GM18909 (cell line): ENCODE results near the gene HSDL2.
"Not testable (repeated sequence)": the region's sequence is repeated elsewhere in the genome, so short reads cannot be mapped to it uniquely, and the experiment has no call there.

Experiments
- ATAC-seq: cut with Tn5 transposase; IDR thresholded peaks from one replicate; pipeline ENCODE4 v1.9.1; 2021; ENCODE audit warnings: mild to moderate bottlenecking; ENCODE audit not compliant: unreplicated experiment, poor library complexity

HSDL2 gene

DNA sequence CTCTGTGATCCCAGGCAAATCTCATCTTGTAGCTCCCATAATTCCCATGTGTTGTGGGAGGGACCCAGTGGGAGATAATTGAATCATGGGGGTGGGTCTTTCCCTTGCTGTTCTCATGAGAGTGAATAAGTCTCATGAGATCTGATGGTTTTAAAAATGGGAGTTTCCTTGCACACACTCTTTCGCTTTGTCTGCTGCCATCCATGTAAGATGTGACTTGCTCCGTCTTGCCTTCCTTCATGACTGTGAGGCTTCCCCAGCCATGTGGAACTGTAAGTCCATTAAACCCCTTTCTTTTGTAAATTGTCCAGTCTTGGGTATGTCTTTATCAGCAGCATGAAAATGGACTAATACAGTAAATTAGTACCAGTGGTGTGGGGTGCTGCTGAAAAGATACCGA lies 14.7 kb upstream of the HSDL2 start:
- ATAC-seq, result not testable (repeated sequence)

DNA sequence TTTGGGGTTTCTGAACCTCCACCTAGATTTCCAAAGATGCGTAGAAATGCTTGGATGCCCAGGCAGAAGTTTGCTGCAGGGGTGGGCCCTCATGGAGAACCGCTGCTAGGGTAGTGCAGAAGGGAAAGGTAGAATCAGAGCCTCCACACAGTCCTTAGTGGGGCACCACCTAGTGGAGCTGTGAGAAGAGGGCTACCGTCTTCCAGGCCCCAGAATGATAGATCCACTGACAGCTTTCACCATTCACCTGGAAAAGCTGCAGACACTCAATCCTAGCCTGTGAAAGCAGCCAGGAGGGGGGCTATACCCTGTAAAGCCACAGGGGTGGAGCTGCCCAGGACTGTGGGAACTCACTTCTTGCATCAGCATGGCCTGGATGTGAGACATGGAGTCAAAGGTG lies 13.3 kb upstream of the HSDL2 start:
- ATAC-seq, result no peak

DNA sequence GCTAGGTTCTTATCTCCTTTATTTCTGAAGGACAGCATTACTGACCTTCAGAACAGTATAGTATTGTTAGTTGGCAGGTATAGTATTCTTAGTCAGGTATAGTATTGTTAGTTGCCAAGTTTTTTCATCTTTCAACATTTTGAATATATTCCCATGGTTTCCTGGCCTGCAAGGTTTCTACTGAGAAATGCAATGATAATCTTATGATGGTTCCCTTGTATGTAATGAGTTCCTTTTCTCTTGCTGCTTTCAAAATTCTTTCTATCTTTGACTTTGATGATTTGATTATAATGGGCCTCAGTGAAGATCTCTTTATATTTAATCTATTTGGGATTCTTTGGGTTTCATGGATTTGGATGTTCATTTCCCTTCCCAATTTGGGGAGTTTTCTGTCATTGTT lies 12.4 kb upstream of the HSDL2 start:
- no peak for ATAC-seq

DNA sequence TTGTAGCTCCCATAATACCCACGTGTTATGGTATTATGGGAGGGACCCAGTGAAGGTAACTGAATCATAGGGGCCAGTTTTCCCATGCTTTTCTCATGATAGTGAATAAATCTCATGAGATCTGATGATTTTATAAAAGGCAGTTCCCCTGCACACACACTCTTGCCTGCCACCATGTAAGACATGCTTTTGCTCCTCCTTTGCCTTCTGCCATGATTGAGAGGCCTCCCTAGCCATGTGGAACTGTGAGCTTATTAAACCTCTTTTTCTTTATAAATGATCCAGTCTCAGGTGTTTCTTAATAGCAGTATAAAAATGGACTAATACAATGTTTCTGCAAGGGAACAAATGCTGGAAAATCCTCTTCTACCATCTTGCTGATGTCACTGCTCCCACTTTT lies 10.1 kb upstream of the HSDL2 start:
- ATAC-seq, result no peak

DNA sequence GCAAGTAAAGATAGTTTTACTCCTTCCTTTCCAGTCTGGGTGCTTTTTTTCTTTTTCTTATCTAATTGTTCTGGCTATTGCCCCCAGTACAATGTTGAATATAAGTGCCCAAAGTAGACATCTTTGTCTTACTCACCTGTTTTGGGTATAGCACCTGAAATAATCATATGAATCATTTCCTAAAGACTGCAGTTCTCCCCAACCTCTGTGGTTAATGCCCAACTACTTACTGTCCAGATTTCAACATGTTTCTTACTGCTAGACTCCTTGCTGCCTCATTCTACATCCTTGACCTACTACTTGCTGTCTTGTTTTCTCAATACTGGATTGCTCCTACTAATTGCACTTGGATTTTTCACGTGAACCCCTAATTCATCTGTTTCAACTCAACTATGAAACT lies 8.8 kb upstream of the HSDL2 start:
- no peak for ATAC-seq

DNA sequence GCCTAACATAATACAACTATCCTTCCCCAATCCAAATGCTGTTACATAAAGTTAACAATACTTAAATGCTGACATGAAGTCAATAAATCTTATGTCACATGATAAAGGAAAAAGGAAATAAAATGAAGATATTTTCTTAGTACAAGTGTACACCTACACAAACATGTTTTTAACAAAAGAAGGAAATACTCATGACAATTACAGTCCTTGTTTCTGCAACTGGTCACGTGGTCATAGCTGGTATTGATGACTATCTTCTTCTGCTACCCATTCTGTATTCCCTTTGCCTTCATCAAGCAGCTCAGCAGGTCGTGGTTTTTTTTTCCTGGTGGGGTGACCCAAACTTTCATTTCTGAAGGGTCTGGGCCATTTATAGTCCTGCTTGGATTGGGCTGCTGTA lies 6.2 kb upstream of the HSDL2 start:
- not testable (repeated sequence) for ATAC-seq

DNA sequence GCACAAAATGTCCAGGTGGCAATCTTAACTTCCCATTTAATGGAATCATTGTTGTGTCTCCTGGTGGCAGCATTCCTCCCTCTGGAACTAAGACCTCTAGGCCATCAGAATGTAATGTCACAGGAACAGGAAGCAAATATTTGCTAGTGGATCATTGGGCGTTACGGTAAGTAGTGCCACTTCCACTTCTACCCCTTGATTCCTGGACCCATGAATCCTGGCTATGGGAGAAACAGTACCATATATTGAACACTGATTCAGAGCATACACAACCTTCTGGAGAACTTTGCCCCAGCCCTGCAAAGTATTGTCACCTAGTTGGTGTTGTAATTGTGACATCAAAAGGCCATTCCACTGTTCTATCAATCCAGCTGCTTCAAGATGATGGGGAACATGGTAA lies 5.7 kb upstream of the HSDL2 start:
- not testable (repeated sequence) for ATAC-seq

DNA sequence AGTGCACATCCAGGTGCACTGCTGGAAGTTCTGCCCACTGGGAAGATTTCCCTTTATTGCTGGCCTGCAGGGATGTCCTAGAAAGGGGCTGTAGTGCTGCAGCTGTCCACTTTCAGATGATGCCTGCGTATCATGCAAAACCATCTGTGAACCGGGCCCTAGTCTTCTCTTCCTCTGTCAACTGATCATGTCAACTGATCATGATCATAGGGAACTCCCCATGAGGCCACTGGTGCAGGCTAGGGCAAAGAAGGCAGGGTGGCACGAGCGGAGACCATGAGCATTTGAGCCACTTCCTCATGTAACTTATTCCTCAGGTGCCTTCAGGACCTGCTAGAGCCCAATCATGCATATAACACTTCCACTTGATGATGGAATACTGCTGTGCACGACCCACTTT lies 4.5 kb upstream of the HSDL2 start:
- no peak for ATAC-seq

DNA sequence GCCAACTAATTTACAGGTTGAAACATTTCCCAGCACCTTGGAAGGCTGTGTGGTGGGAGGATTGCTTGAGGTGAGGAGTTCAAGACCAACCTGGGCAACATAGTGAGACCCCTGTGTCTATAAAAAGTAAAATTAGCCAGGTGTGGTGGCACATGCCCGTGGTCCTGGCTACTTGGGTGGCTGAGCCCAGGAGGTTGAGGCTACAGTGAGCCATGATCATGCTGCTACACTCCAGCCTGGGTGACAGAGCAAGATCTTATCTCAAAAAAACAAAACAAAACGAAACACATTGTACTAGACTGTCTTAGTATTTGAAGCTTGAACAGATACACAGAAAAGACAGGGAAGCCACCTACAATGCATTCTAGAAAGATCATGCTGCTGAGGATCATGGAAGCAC lies 2.8 kb upstream of the HSDL2 start:
- no peak for ATAC-seq

DNA sequence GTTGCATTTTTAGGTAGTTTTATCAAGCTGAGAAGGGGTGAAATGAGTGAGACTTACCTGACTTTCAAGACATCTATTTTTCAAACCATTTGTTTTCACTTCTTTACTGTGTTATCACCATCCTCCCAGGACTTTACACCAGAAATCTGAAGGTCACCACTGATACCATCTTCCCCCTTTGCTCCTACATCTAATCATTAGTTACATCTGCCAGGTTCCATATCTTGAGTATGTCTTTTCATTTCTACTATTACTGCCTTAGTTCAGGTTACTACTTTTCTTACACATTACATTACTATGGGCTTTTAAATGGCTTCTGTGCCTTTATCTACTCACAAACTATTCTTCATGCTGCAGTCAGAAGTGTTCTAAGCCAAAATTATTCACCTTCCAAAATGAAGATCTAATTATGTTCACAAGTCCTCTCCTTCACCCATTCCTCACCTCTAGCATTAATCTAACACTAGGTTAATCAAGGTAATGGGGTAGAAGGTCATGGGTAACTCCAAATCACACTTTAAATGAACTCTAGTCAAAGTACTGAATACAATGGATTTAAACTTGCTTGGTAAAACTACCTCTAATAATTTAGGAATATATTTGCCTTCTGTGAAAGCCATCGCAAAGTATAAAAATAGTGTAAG lies 2.1 kb upstream of the HSDL2 start:
- ATAC-seq, result no peak

DNA sequence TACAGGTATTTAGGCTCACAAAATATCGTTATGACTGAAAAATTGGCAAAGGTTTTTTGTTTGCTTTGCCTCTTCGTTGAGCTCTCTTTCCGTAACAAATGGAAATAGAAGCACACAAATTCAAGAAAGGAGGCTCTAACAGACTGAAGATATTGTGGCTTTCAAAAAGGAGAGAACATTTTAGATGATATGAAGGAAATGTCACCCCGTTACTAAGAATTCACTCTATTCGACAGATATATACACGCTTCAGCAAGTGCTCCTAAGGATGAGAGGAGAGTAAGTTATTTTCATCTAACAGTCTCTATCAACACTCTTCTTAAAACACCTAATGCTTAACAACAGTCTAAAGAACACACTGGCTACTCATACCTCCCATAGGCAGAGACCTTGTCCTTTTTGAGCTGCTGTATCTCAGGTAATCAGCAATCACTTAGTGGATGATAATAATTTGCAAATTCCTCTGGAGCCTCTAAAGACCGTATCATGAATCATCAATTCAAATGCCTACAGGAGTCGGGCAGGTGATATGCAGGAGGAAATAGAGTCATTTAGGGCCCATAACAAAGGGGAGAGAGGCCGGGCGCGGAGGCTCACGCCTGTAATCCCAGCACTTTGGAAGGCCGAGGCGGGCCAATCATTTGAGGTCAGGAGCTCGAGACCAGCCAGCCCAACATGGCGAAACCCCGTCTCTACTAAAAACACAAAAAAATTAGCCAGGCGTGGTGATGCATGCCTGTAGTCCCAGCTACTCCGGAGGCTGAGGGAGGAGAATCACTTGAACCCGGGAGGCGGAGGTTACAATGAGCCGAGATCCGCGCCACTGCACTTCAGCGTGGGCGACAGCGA lies 1.4 kb upstream of the HSDL2 start:
- peak; percentile 16 for ATAC-seq

DNA sequence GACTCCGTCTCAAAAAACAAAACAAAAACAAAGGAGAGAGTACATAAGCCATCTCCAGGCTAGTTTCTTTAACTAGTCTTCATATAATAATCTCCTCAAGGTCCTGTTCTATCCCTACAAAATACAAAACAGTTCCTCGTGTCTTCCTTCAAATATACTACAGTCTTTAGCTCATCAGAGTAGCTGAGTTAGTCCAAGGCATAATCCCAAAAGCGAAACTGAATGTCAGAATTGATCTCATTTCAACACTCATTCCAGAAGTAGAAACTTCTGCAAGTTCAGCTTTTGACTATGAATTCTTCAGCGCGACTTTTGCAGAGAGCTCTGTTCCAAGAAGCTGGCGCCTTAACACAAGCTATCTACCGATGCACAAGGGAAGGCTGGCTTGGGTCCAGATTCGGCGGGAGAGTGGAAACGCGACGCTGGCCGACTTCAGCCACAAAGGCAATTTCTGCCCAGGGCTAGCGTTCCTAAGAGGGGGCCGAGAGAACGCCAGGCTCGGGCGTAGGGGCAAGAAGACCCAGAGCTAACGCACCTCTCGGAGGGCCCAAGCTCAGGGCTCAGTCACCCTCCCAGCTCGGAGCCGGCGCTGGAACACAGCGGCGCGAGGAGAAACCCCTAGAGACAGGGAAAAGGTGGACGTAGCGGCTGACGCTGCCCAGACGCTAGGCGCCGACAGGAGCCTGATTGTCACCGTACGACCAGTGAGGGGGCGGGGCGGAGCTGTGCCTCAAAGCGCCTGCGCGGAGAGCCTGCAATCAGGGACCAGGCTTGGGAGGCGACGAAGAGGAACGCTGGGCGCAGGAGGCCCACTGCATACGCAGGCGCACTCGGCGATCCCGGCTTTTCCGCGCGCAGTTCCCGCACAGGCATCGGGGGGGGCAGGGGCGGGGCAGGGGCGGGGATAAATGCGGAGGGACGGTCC lies 469 bp upstream of the HSDL2 start:
- peak; percentile 82 for ATAC-seq

DNA sequence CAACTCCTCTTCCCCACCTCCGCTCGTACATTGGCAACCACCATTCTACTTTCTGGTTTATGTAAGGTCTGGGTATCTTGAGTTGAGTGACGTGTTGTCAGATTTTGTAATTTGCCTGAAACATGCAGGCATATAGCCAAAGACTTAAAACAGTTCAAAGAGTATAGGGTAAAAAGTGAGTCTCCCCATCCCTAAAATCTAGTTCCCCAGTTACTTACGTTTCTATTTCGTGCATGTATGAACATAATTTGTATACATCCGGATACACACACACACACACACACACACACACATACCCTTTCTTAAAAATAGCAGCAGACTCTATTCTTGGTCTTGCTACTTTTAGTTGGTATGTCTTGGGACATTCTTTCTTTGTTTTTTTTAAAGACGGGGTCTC lies 915 bp downstream of the HSDL2 start:
- ATAC-seq, result no peak

DNA sequence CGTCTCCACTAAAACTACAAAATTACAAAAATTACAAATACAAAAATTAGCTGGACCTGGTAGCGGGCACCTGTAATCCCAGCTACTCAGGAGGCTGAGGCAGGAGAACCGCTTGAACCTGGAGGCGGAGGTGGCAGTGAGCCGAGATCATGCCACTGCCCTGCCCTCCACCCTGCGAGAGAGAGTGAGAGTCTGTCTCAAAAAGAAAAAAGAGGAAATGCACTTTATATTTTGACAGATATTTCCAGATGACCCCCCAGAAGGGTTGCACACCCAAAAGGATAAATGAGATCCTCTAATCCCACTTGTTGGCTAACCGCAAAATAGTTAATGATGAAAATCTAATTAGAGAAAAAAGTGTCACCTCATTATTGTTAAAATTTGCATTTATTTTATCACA lies 2.2 kb downstream of the HSDL2 start:
- ATAC-seq, result no peak

DNA sequence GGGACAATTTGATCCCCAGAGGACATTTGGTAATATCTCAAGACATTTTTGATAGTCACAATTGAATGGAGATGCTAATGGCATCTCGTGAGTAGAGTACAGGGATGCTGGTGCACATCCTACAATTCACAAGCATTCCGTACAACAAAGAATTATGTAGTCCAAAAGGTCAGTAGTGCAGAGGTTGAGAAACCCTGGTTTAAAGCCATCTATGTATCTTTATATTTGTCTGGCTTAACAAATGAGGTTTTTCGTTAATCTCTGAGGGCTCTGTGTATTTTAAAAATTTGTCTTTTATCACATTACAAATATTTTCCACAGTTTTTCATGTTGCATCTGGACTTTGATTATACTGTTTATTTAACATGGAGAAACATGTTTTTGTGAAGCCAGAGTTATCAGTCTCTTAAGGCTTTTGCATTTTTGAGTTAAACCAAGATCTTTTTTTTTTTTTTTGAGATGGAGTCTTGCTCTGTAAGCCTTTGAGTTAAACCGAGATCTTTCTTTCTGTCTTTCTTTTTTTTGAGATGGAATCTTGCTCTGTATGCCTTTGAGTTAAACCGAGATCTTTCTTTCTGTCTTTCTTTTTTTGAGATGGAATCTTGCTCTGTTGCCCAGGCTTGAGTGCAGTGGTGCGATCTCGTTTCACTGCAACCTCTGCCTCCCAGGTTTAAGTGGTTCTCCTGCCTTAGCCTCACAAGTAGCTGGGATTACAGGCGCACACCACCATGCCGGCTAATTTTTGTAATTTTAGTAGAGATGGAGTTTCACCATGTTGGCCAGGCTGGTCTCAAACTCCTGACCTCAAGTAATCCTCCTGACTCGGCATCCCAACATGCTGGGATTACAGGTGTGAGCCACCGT lies 2.8 kb downstream of the HSDL2 start:
- ATAC-seq, result no peak

DNA sequence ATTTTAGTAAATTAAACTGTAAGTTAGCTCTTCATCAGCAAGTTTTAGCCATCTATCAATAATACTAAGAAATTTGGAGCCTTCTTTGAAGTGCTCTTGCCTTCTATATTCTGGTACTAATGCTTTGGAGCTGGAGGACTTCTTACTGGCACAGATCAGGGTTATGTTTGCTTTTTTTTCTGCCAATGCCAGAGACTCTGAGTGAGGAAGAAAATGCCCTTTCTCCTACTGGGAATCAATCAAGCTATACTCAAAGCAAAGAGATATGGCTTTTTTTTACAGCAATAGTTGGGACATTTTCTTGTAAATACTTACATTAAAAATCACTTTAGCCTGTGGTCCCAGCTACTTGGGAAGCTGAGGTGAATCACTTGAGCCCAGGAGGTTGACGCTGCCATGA lies 4.3 kb downstream of the HSDL2 start:
- no peak for ATAC-seq

DNA sequence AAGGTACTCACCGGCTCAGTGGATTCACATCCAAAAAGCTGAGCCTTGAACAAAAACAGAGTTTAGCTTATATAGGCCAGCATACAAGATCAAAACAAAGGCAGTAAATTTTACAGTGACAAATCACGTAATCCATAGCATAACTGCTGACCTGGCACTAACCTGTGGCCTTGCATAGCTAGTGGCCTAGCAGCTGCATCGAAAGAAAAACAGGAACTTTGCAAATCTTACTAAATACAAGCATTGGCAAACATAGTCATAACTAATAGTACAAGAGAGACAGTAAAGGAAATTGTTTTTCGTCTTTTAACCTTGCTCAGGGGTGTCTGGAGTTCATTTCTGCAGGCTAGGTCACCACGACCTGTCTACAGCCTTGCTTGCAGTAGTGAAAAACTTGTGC lies 4.8 kb downstream of the HSDL2 start:
- no peak for ATAC-seq

DNA sequence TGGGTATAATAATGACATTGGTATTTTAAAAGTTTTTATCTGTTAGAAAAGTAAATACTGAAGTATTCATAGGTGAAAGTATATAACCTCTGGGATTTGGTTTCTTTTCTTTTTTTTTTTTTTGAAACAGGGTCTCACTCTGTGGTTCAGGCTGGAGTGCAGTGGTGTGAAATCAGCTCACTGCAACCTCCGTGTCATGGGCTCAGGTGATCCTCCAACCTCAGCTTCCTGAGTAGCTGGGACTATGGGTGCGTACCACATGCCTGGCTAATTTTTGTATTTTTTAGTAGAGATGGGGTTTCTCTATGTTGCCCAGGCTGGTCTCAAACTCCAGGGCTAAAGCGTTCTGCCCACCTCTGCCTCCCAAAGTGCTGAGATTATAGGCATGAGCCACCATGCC lies 7.2 kb downstream of the HSDL2 start:
- ATAC-seq, result no peak

DNA sequence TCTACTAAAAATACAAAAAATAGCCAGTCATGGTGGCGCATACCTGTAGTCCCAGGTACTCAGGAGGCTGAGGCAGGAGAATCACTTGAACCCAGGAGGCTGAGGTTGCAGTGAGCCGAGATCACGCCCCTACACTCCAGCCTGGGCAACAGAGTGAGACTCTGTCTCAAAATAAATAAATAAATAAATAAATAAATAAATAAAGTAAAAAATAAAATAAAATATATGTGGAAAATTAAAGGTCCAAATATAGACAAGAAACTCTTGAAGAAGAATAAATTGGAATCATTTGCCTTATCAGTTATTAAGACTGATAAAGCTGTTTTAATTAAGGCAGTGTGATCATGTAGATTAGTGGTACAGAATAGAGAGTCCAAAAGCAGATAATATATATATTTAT lies 10.0 kb downstream of the HSDL2 start:
- not testable (repeated sequence) for ATAC-seq

DNA sequence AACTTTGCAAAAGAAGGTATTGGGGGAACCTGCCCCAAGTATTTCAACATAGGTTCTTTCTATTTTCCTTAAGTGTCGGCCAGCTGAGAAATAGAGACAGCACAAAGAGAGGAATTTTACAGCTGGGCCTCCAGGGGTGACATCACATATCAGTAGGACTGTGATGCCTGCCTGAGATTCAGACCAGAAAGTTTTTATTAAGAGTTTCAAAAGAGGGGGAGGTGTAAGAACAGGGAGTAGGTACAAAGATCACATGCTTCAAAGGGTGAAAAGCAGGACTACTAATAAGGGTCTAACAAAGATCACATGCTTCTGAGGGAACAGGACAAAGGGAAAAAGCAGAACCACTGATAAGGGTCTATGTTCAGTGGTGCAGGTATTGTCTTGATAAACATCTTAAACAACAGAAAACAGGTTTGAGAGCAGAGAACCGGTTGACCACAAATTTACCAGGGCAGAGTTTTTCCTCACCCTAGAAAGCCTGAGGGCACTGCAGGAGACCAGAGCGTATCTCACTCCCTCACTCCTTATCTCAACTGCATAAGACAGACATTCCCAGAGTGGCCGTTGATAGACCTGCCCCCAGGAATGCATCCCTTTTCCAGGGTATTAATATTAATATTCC lies 12.1 kb downstream of the HSDL2 start:
- ATAC-seq, result not testable (repeated sequence)
